Raji (cell line): Measurements from ENCODE around the gene DHODH.

ENCODE experiments used
- POLR2A ChIP-seq: IDR thresholded peaks from 2 replicates; pipeline ENCODE4 v1.6.1; 2011; ENCODE audit warnings: low read depth, low read length, control low read depth; ENCODE audit not compliant: insufficient read depth

DHODH gene

GRCh38 chr16:72072514-72073342 lies 64.2 kb downstream of the DHODH start:
- TF ChIP-seq POLR2A, result no peak

GRCh38 chr16:72073560-72074230 lies 65.2 kb downstream of the DHODH start:
- no peak for TF ChIP-seq POLR2A
